ENCODE results near the gene UBASH3A. TPM values are rescaled to one million over a fixed set of nuclear protein-coding genes. Genes with fewer than 3 reads are reported as not detected.

Gene UBASH3A
- total RNA-seq, 1 experiment from 2014 or later: not detected

- no peak for DNase-seq (ENCODE audit: unreplicated experiment)
- BruUV-seq (replicated peaks): no TSS peak
- H3K27me3 Mint-ChIP-seq (ENCODE audit: insufficient read depth, unreplicated experiment): no peaks in the 10 kb centered on the region
- no peak overlapping the region for H3K27ac Mint-ChIP-seq (ENCODE audit: low read depth, unreplicated experiment)
- peaks cover 9% of the 10 kb centered on the region for H3K9me3 Mint-ChIP-seq (ENCODE audit: unreplicated experiment)
- H3K36me3 Mint-ChIP-seq (ENCODE audit: insufficient read depth, unreplicated experiment): no peaks in the 10 kb centered on the region
- TF ChIP-seq CTCF (IDR thresholded peaks at IDR 0.05; ENCODE audit: unreplicated experiment): no peak
- no peak overlapping the region for H3K4me3 Mint-ChIP-seq (ENCODE audit: unreplicated experiment)
- intact Hi-C loops (cut with micrococcal nuclease): no loop called here
- ChIA-PET POLR2A (interaction anchor here (1.2 kb wide), 1 partner anchor 80 kb away, joined by 3 read pairs; no protein-coding TSS in a partner anchor), CTCF (interaction anchor here (1.0 to 1.1 kb wide), 2 partner anchors 53 to 177 kb away, joined by 3 read pairs; no protein-coding TSS in a partner anchor)
- H3K4me1 Mint-ChIP-seq (ENCODE audit: insufficient read depth, unreplicated experiment): peaks cover 6% of the 10 kb centered on the region
Observed at GRCh38 chr21:42397746-42398394, 5.8 kb upstream of the UBASH3A start.

- no peak overlapping the region for H3K4me3 Mint-ChIP-seq (ENCODE audit: unreplicated experiment)
- TF ChIP-seq CTCF (IDR thresholded peaks at IDR 0.05; ENCODE audit: unreplicated experiment): no peak
- peaks cover 6% of the 10 kb centered on the region for H3K4me1 Mint-ChIP-seq (ENCODE audit: insufficient read depth, unreplicated experiment)
- no peaks in the 10 kb centered on the region for H3K27me3 Mint-ChIP-seq (ENCODE audit: insufficient read depth, unreplicated experiment)
- intact Hi-C loops (cut with micrococcal nuclease): no loop called here
- POLR2A ChIA-PET: interaction anchor here (1.2 kb wide), 1 partner anchor 80 kb away, joined by 3 read pairs; no protein-coding TSS in a partner anchor
- no TSS peak for BruUV-seq (replicated peaks)
- no peaks in the 10 kb centered on the region for H3K36me3 Mint-ChIP-seq (ENCODE audit: insufficient read depth, unreplicated experiment)
- CTCF ChIA-PET: interaction anchor here (0.7 to 1.1 kb wide), 3 partner anchors 52 to 178 kb away, joined by 3 read pairs; no protein-coding TSS in a partner anchor
- peaks cover 9% of the 10 kb centered on the region for H3K9me3 Mint-ChIP-seq (ENCODE audit: unreplicated experiment)
- no peak for DNase-seq (ENCODE audit: unreplicated experiment)
- no peak overlapping the region for H3K27ac Mint-ChIP-seq (ENCODE audit: low read depth, unreplicated experiment)
Observed at GRCh38 chr21:42398436-42399028, 5.2 kb upstream of the UBASH3A start.

GRCh38 chr21:42400525-42400924 is 3.2 kb upstream of the UBASH3A start:
- Mint-ChIP-seq H3K36me3 (ENCODE audit: insufficient read depth, unreplicated experiment) (no peaks in the 10 kb centered on the region), H3K4me1 (ENCODE audit: insufficient read depth, unreplicated experiment) (peaks cover 5% of the 10 kb centered on the region), H3K27me3 (ENCODE audit: insufficient read depth, unreplicated experiment) (no peaks in the 10 kb centered on the region), H3K9me3 (ENCODE audit: unreplicated experiment) (peaks cover 9% of the 10 kb centered on the region), H3K4me3 (ENCODE audit: unreplicated experiment) (no peak overlapping the region), H3K27ac (ENCODE audit: low read depth, unreplicated experiment) (no peak overlapping the region)
- peak; percentile 68 for DNase-seq (ENCODE audit: unreplicated experiment)
- TF ChIP-seq CTCF (IDR thresholded peaks at IDR 0.05; ENCODE audit: unreplicated experiment): no peak
- ChIA-PET POLR2A (no interaction called here), CTCF (interaction anchor here (0.6 kb wide), 1 partner anchor 464 kb away, joined by 4 read pairs; no protein-coding TSS in a partner anchor)
- intact Hi-C loops (cut with micrococcal nuclease): no loop called here
- BruUV-seq (replicated peaks): no TSS peak

GRCh38 chr21:42401154-42401553 is 2.5 kb upstream of the UBASH3A start:
- H3K9me3 Mint-ChIP-seq (ENCODE audit: unreplicated experiment): peaks cover 9% of the 10 kb centered on the region
- ChIA-PET CTCF (interaction anchor here (0.6 to 0.7 kb wide), 2 partner anchors 76 to 464 kb away, joined by 3 to 4 read pairs; no protein-coding TSS in a partner anchor), POLR2A (no interaction called here)
- peak; percentile 51 for DNase-seq (ENCODE audit: unreplicated experiment)
- BruUV-seq (replicated peaks): no TSS peak
- H3K27ac Mint-ChIP-seq (ENCODE audit: low read depth, unreplicated experiment): no peak overlapping the region
- H3K4me1 Mint-ChIP-seq (ENCODE audit: insufficient read depth, unreplicated experiment): no peaks in the 10 kb centered on the region
- H3K4me3 Mint-ChIP-seq (ENCODE audit: unreplicated experiment): no peak overlapping the region
- H3K36me3 Mint-ChIP-seq (ENCODE audit: insufficient read depth, unreplicated experiment): no peaks in the 10 kb centered on the region
- no peaks in the 10 kb centered on the region for H3K27me3 Mint-ChIP-seq (ENCODE audit: insufficient read depth, unreplicated experiment)
- intact Hi-C loops (cut with micrococcal nuclease): no loop called here
- TF ChIP-seq CTCF (IDR thresholded peaks at IDR 0.05; ENCODE audit: unreplicated experiment): no peak

All from MCF 10A (cell line).